HG03565 (cell line): Measurements from ENCODE around the gene EHF.
"Not testable (repeated sequence)": the region's sequence is repeated elsewhere in the genome, so short reads cannot be mapped to it uniquely, and the experiment has no call there.

ENCODE experiments used
- ATAC-seq: cut with Tn5 transposase; IDR thresholded peaks from one replicate; pipeline ENCODE4 v1.9.1; 2021; ENCODE audit warnings: mild to moderate bottlenecking, moderate library complexity; ENCODE audit not compliant: unreplicated experiment

EHF gene

GRCh38 chr11:34665077-34665835 is 44.4 kb downstream of the EHF start:
- ATAC-seq, result no peak

- ATAC-seq, result no peak
These were observed 47.1 kb downstream of the EHF start for GRCh38 chr11:34667810-34668582.

- no peak for ATAC-seq
These were observed 47.7 kb downstream of the EHF start for GRCh38 chr11:34668583-34669053.

- no peak for ATAC-seq
These were observed 48.6 kb downstream of the EHF start for GRCh38 chr11:34669458-34669857.

GRCh38 chr11:34671117-34671516 is 50.2 kb downstream of the EHF start:
- no peak for ATAC-seq

- ATAC-seq, result no peak
These were observed 51.1 kb downstream of the EHF start for GRCh38 chr11:34671946-34672345.

- ATAC-seq, result no peak
These were observed 53.1 kb downstream of the EHF start for GRCh38 chr11:34674038-34674437.

GRCh38 chr11:34676227-34676626 is 55.3 kb downstream of the EHF start:
- no peak for ATAC-seq

GRCh38 chr11:34679681-34680080 is 58.8 kb downstream of the EHF start:
- no peak for ATAC-seq

GRCh38 chr11:34680206-34680605 is 59.3 kb downstream of the EHF start:
- ATAC-seq, result no peak

GRCh38 chr11:34680918-34681586 is 60.2 kb downstream of the EHF start:
- ATAC-seq, result no peak

- no peak for ATAC-seq
These were observed 61.9 kb downstream of the EHF start for GRCh38 chr11:34682825-34683224.

- no peak for ATAC-seq
These were observed 62.5 kb downstream of the EHF start for GRCh38 chr11:34683396-34683795.

GRCh38 chr11:34685864-34686263 is 65.0 kb downstream of the EHF start:
- no peak for ATAC-seq

- not testable (repeated sequence) for ATAC-seq
These were observed 71.4 kb downstream of the EHF start for GRCh38 chr11:34692299-34692698.

GRCh38 chr11:34696862-34697261 is 76.0 kb downstream of the EHF start:
- ATAC-seq, result no peak

GRCh38 chr11:34706709-34707461 is 86.0 kb downstream of the EHF start:
- no peak for ATAC-seq

GRCh38 chr11:34707462-34707840 is 86.6 kb downstream of the EHF start:
- ATAC-seq, result no peak
